Keratinocyte (primary cell): ENCODE measurements around the gene WFDC1. TPM values are rescaled to one million over a fixed set of nuclear protein-coding genes. Genes with fewer than 3 reads are reported as not detected.

ENCODE experiments used
- DNase-seq: peaks from one replicate; pipeline ENCODE4 v3.0.0-alpha.2; 2011; ENCODE audit warnings: low read depth, missing footprints, low spot score
- FAIRE-seq: peaks from 2 replicates; lab custom pipeline; 2011; peaks lifted over from hg19 to GRCh38; lab: Jason Lieb, UNC
- H2AFZ ChIP-seq: 2 replicates; pipeline ENCODE4 v1.6.0; 2012; ENCODE audit warnings: low read length, control low read depth, inconsistent platforms; ENCODE audit not compliant: control insufficient read depth
- H3K27ac ChIP-seq: 2 replicates; pipeline ENCODE4 v1.5.1; 2011; ENCODE audit warnings: low read length; ENCODE audit not compliant: control insufficient read depth, insufficient read depth
- H3K27me3 ChIP-seq: 3 replicates; pipeline ENCODE4 v1.6.0; 2011; ENCODE audit warnings: low read length; ENCODE audit not compliant: control insufficient read depth, insufficient read depth; ENCODE audit errors: extremely low read depth
- H3K36me3 ChIP-seq, 2 experiments: 2 replicates in 1 of 2; 3 replicates in 1 of 2; pipeline ENCODE4 v1.5.1; 2011; ENCODE audit warnings: low read length in 2 of 2, mild to moderate bottlenecking in 1 of 2; ENCODE audit not compliant: control insufficient read depth in 2 of 2, insufficient read depth in 2 of 2; ENCODE audit errors: extremely low read depth in 1 of 2
- H3K4me1 ChIP-seq: 3 replicates; pipeline ENCODE4 v1.5.1; 2011; ENCODE audit warnings: low read length; ENCODE audit not compliant: control insufficient read depth, insufficient read depth; ENCODE audit errors: extremely low read depth
- H3K4me2 ChIP-seq: 3 replicates; pipeline ENCODE4 v1.6.0; 2011; ENCODE audit warnings: low read depth, low read length; ENCODE audit not compliant: control insufficient read depth, insufficient read depth; ENCODE audit errors: extremely low read depth
- H3K4me3 ChIP-seq, 3 experiments: fragments of 200-600 bp in 1 of 3; sonication (generic) in 1 of 3; 2 replicates in 2 of 3; 3 replicates in 1 of 3; pipeline ENCODE4 v1.5.1; 2011 to 2016; ENCODE audit warnings: low read length in 3 of 3, mild to moderate bottlenecking in 3 of 3, control low read depth in 2 of 3, inconsistent platforms in 1 of 3, low read depth in 1 of 3, mixed read lengths in 1 of 3, mixed run types in 1 of 3, moderate library complexity in 1 of 3; ENCODE audit not compliant: control insufficient read depth in 2 of 3, insufficient read depth in 2 of 3; ENCODE audit errors: extremely low read depth in 1 of 3
- H3K79me2 ChIP-seq: 2 replicates; pipeline ENCODE4 v1.6.0; 2012; ENCODE audit warnings: low read length; ENCODE audit not compliant: control insufficient read depth, insufficient read depth
- H3K9ac ChIP-seq: 3 replicates; pipeline ENCODE4 v1.6.0; 2011; ENCODE audit warnings: low read length; ENCODE audit not compliant: control insufficient read depth, insufficient read depth; ENCODE audit errors: extremely low read depth
- H3K9me1 ChIP-seq: 3 replicates; pipeline ENCODE4 v1.6.0; 2011; ENCODE audit warnings: low read length; ENCODE audit not compliant: control insufficient read depth, insufficient read depth; ENCODE audit errors: extremely low read depth
- H3K9me3 ChIP-seq: 2 replicates; pipeline ENCODE4 v1.5.1; 2012; ENCODE audit warnings: low read depth, low read length; ENCODE audit not compliant: control insufficient read depth
- H4K20me1 ChIP-seq: 3 replicates; pipeline ENCODE4 v1.6.0; 2011; ENCODE audit warnings: low read length; ENCODE audit not compliant: control insufficient read depth, insufficient read depth; ENCODE audit errors: extremely low read depth
- CTCF ChIP-seq, 3 experiments: IDR thresholded peaks in 1 of 3; conservative IDR thresholded peaks in 1 of 3; optimal IDR thresholded peaks in 1 of 3; 2 replicates in 2 of 3; 3 replicates in 1 of 3; pipeline versions ENCODE3 to v1.5.1; 2011; ENCODE audit warnings: low read length in 3 of 3, mild to moderate bottlenecking in 3 of 3, moderate library complexity in 2 of 3, control low read depth in 1 of 3, inconsistent platforms in 1 of 3; ENCODE audit not compliant: insufficient read depth in 2 of 3; ENCODE audit errors: extremely low read depth in 1 of 3
- EZH2 ChIP-seq: IDR thresholded peaks from one replicate; pipeline ENCODE4 v1.6.1; 2012; ENCODE audit warnings: inconsistent platforms, mild to moderate bottlenecking, low read length, moderate library complexity
- dilution Hi-C: fragments of 300-500 bp; cut with MboI; formaldehyde crosslinking; loops from one replicate; pipeline ENCODE4 v1.7.0; 2020; ENCODE audit warnings: low sequenced_read_pairs; ENCODE audit not compliant: extremely low pct_ligation_motif_present
- polyA plus RNA-seq, 5 experiments: library from polyadenylated mRNA; depleted of rRNA in 3 of 5; stranded (reverse) in 3 of 5; stranded (forward) in 1 of 5; unstranded in 1 of 5; fragments of >200 nt; gene quantifications; 1 replicate in 1 of 5; 2 replicates in 3 of 5; 3 replicates in 1 of 5; pipeline versions ENCODE4 v1.2.1 to v1.2.3, GENCODE V29; 2011 to 2012; ENCODE audit warnings: missing spikeins in 2 of 5, low read depth in 1 of 5, low replicate concordance in 1 of 5

WFDC1 gene
- polyA plus RNA-seq, 1 donor (not counting 4 experiments of a cell fraction or from before 2014, with no cell fraction given) = not detected

- no peak for DNase-seq
- no peaks in the 10 kb centered on the region for H3K9me1 ChIP-seq
- H3K79me2 ChIP-seq = no peaks in the 10 kb centered on the region
- no peak for FAIRE-seq
- H3K4me2 ChIP-seq = no peak overlapping the region
- H3K36me3 ChIP-seq = no peaks in the 10 kb centered on the region
- no peak overlapping the region for H3K9ac ChIP-seq
- H3K9me3 ChIP-seq = no peaks in the 10 kb centered on the region
- H2AFZ ChIP-seq = no peak overlapping the region
- H3K27ac ChIP-seq = no peak overlapping the region
- TF ChIP-seq CTCF (optimal IDR thresholded peaks at IDR 0.05 in 1 of 3, IDR thresholded peaks at IDR 0.05 in 1 of 3, conservative IDR thresholded peaks at IDR 0.05 in 1 of 3; ENCODE audit: extremely low read depth in 1 of 3, insufficient read depth in 2 of 3, low read length in 3 of 3) (no peak), EZH2 (no peak)
- dilution Hi-C loops = no loop called here
- no peak overlapping the region for H3K4me3 ChIP-seq
- peaks cover 4% of the 10 kb centered on the region for H3K27me3 ChIP-seq
- H4K20me1 ChIP-seq = no peaks in the 10 kb centered on the region
- no peaks in the 10 kb centered on the region for H3K4me1 ChIP-seq
Measured at GRCh38 chr16:84246679-84247077, 48.0 kb upstream of the WFDC1 start.

- no peak overlapping the region for H3K27ac ChIP-seq
- dilution Hi-C loops = no loop called here
- no peaks in the 10 kb centered on the region for H3K79me2 ChIP-seq
- no peaks in the 10 kb centered on the region for H3K9me1 ChIP-seq
- H3K4me2 ChIP-seq = no peak overlapping the region
- no peak for FAIRE-seq
- H2AFZ ChIP-seq = no peak overlapping the region
- TF ChIP-seq EZH2 (no peak), CTCF (optimal IDR thresholded peaks at IDR 0.05 in 1 of 3, IDR thresholded peaks at IDR 0.05 in 1 of 3, conservative IDR thresholded peaks at IDR 0.05 in 1 of 3; ENCODE audit: extremely low read depth in 1 of 3, insufficient read depth in 2 of 3, low read length in 3 of 3) (no peak)
- H3K9me3 ChIP-seq = no peaks in the 10 kb centered on the region
- no peaks in the 10 kb centered on the region for H3K36me3 ChIP-seq
- peaks cover 3% of the 10 kb centered on the region for H3K27me3 ChIP-seq
- no peak overlapping the region for H3K9ac ChIP-seq
- no peaks in the 10 kb centered on the region for H4K20me1 ChIP-seq
- no peak overlapping the region for H3K4me3 ChIP-seq
- DNase-seq = no peak
- no peaks in the 10 kb centered on the region for H3K4me1 ChIP-seq
Measured at GRCh38 chr16:84247331-84247730, 47.3 kb upstream of the WFDC1 start.
